ENCODE measurements around the gene ACTL7B.

DNA sequence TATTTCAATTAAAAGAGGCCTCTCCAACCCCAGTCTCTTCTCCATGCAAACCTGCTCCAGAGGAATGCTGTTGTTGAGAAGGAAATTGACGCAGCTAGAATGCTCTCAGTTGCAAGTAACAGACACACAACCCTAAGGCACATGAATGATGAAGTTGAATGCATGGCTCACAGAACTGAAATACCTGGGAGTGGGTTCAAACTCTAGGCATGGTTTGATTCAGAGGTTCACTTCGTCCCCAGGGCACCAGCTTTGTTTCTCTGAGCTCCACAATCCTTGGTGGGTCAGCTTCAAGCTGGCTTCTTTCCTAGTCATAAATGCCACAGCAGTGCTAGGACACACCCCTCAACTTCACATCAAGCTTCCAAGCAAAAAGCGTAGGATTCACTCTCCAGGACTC lies 4.6 kb downstream of the ACTL7B start:
- TF ChIP-seq, protein P1, sequence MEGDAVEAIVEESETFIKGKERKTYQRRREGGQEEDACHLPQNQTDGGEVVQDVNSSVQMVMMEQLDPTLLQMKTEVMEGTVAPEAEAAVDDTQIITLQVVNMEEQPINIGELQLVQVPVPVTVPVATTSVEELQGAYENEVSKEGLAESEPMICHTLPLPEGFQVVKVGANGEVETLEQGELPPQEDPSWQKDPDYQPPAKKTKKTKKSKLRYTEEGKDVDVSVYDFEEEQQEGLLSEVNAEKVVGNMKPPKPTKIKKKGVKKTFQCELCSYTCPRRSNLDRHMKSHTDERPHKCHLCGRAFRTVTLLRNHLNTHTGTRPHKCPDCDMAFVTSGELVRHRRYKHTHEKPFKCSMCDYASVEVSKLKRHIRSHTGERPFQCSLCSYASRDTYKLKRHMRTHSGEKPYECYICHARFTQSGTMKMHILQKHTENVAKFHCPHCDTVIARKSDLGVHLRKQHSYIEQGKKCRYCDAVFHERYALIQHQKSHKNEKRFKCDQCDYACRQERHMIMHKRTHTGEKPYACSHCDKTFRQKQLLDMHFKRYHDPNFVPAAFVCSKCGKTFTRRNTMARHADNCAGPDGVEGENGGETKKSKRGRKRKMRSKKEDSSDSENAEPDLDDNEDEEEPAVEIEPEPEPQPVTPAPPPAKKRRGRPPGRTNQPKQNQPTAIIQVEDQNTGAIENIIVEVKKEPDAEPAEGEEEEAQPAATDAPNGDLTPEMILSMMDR (IDR thresholded peaks at IDR 0.05; ENCODE audit: poor library complexity, severe bottlenecking) = no peak
- TF ChIP-seq EZH2 (IDR thresholded peaks at IDR 0.05; ENCODE audit: borderline replicate concordance, insufficient read depth, low read length, poor library complexity, severe bottlenecking) = no peak
- no peak for TF ChIP-seq TAF1 (IDR thresholded peaks at IDR 0.05; ENCODE audit: low read depth)
- TF ChIP-seq, protein P2, sequence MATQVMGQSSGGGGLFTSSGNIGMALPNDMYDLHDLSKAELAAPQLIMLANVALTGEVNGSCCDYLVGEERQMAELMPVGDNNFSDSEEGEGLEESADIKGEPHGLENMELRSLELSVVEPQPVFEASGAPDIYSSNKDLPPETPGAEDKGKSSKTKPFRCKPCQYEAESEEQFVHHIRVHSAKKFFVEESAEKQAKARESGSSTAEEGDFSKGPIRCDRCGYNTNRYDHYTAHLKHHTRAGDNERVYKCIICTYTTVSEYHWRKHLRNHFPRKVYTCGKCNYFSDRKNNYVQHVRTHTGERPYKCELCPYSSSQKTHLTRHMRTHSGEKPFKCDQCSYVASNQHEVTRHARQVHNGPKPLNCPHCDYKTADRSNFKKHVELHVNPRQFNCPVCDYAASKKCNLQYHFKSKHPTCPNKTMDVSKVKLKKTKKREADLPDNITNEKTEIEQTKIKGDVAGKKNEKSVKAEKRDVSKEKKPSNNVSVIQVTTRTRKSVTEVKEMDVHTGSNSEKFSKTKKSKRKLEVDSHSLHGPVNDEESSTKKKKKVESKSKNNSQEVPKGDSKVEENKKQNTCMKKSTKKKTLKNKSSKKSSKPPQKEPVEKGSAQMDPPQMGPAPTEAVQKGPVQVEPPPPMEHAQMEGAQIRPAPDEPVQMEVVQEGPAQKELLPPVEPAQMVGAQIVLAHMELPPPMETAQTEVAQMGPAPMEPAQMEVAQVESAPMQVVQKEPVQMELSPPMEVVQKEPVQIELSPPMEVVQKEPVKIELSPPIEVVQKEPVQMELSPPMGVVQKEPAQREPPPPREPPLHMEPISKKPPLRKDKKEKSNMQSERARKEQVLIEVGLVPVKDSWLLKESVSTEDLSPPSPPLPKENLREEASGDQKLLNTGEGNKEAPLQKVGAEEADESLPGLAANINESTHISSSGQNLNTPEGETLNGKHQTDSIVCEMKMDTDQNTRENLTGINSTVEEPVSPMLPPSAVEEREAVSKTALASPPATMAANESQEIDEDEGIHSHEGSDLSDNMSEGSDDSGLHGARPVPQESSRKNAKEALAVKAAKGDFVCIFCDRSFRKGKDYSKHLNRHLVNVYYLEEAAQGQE (IDR thresholded peaks at IDR 0.05; ENCODE audit: borderline replicate concordance) = no peak
- TF ChIP-seq EP300 (conservative IDR thresholded peaks at IDR 0.05; ENCODE audit: poor library complexity, severe bottlenecking) = no peak
- no peak for TF ChIP-seq SMC3 (conservative IDR thresholded peaks at IDR 0.05; ENCODE audit: poor library complexity)
